ENCODE data around the gene KCNG4.

DNA sequence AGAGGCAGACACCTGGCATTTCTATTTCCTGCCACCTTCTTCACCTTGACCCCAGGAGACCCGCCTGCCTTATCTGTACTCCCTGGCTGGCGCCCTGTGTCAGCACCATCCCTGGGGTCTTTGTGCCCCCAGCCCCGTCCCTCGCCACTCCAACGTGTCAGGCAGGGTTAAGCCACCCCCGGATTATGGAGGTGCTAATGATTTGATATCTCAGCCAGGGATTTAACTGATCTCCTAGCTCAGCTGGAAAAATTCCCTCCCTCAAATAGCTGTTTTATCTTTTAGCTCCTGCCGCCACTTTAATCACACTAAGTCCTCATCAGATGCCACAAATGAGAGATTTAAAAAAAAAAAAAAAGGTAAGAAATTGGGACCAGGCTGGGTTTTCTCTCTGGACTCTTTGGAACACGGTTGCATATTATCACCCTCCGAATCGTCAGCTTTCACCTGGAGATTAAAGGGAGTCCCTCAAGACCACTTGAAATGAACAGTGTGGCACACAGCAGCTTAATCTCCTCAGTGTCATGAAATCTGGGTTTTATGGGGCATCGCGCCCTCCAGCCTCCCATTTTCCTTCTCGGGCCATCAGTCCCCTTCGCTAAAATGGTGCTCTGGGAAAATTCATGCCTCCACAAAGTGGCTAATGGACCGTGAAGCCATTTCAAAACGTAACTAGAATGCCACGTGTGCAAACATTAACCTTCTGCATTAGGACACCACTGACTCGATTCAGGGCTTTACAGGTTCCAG, 28.7 kb upstream of the KCNG4 start:
- TF ChIP-seq, protein P1, sequence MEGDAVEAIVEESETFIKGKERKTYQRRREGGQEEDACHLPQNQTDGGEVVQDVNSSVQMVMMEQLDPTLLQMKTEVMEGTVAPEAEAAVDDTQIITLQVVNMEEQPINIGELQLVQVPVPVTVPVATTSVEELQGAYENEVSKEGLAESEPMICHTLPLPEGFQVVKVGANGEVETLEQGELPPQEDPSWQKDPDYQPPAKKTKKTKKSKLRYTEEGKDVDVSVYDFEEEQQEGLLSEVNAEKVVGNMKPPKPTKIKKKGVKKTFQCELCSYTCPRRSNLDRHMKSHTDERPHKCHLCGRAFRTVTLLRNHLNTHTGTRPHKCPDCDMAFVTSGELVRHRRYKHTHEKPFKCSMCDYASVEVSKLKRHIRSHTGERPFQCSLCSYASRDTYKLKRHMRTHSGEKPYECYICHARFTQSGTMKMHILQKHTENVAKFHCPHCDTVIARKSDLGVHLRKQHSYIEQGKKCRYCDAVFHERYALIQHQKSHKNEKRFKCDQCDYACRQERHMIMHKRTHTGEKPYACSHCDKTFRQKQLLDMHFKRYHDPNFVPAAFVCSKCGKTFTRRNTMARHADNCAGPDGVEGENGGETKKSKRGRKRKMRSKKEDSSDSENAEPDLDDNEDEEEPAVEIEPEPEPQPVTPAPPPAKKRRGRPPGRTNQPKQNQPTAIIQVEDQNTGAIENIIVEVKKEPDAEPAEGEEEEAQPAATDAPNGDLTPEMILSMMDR (IDR thresholded peaks at IDR 0.05) = no peak
- TF ChIP-seq POLR2A (IDR thresholded peaks at IDR 0.05) = no peak
